WTC11 (cell line): Measurements from ENCODE around the gene GDA. TPM values are rescaled to one million over a fixed set of nuclear protein-coding genes. Genes with fewer than 3 reads are reported as not detected.
"Not testable (repeated sequence)": the region's sequence is repeated elsewhere in the genome, so short reads cannot be mapped to it uniquely, and the experiment has no call there.

Source experiments
- ATAC-seq: fragments of 200-7000 bp; cut with Tn5 transposase; 2 replicates; pipeline ENCODE4 v1.10.0; 2021; ENCODE audit warnings: mild to moderate bottlenecking, moderate library complexity
- CTCF ChIA-PET: fragments of 300-600 bp; sonication (Branson Sonifier 250); formaldehyde crosslinking; loops from one replicate; lab custom pipeline; 2021; ENCODE audit warnings: antibody characterized with exemption; lab: Charles Lee
- POLR2A ChIA-PET: fragments of 350-600 bp; sonication (Branson Sonifier 250); formaldehyde crosslinking; loops from one replicate; lab custom pipeline; 2021; ENCODE audit warnings: antibody characterized with exemption; lab: Charles Lee
- DNase-seq: peaks from one replicate; pipeline ENCODE4 v3.0.0; 2021; ENCODE audit warnings: low spot score
- H3K27ac Mint-ChIP-seq: 2 replicates; pipeline ENCODE4 v1.8.0; 2021; ENCODE audit warnings: mixed read lengths
- H3K27me3 Mint-ChIP-seq: 2 replicates; pipeline ENCODE4 v1.8.0; 2021; ENCODE audit warnings: low read depth, mild to moderate bottlenecking, moderate library complexity, mixed read lengths
- H3K36me3 Mint-ChIP-seq: 2 replicates; pipeline ENCODE4 v1.8.0; 2021; ENCODE audit warnings: mixed read lengths
- H3K4me1 Mint-ChIP-seq: 2 replicates; pipeline ENCODE4 v1.8.0; 2022; ENCODE audit warnings: mixed read lengths
- H3K4me3 Mint-ChIP-seq: 2 replicates; pipeline ENCODE4 v1.8.0; 2021; ENCODE audit warnings: mild to moderate bottlenecking, moderate library complexity, mixed read lengths
- H3K9me3 Mint-ChIP-seq: 2 replicates; pipeline ENCODE4 v1.8.0; 2021; ENCODE audit warnings: mixed read lengths
- AR ChIP-seq: fragments of 250-450 bp; sonication (Bioruptor Pico); IDR thresholded peaks from 2 replicates; pipeline ENCODE4 v1.9.0; 2021; ENCODE audit warnings: mild to moderate bottlenecking
- ATF1 ChIP-seq: sonication (generic); formaldehyde crosslinking; IDR thresholded peaks from 2 replicates; pipeline ENCODE4 v1.8.1; 2023; ENCODE audit warnings: mild to moderate bottlenecking, moderate library complexity, missing genetic modification reagents
- ATF2 ChIP-seq: sonication (generic); formaldehyde crosslinking; IDR thresholded peaks from 2 replicates; pipeline ENCODE4 v1.8.1; 2022; ENCODE audit warnings: low read depth, missing genetic modification reagents, borderline replicate concordance
- CTCF ChIP-seq: fragments of 200-600 bp; IDR thresholded peaks from 2 replicates; pipeline ENCODE4 v1.8.0; 2022; ENCODE audit warnings: antibody characterized with exemption
- E2F4 ChIP-seq: sonication (generic); formaldehyde crosslinking; IDR thresholded peaks from 2 replicates; pipeline ENCODE4 v1.8.1; 2022; ENCODE audit warnings: low read depth, mild to moderate bottlenecking, moderate library complexity, missing genetic modification reagents, borderline replicate concordance
- GTF2I ChIP-seq: fragments of 250-450 bp; sonication (Bioruptor Pico); conservative IDR thresholded peaks from 2 replicates; pipeline ENCODE4 v1.4.0; 2021; ENCODE audit warnings: mild to moderate bottlenecking
- HMGXB4 ChIP-seq: sonication (generic); formaldehyde crosslinking; IDR thresholded peaks from 2 replicates; pipeline ENCODE4 v1.8.1; 2023; ENCODE audit warnings: mild to moderate bottlenecking, moderate library complexity, missing genetic modification reagents
- KAT7 ChIP-seq: sonication (generic); formaldehyde crosslinking; IDR thresholded peaks from 2 replicates; pipeline ENCODE4 v1.8.1; 2023; ENCODE audit warnings: missing genetic modification reagents, mild to moderate bottlenecking, borderline replicate concordance
- MLX ChIP-seq: sonication (generic); formaldehyde crosslinking; IDR thresholded peaks from 2 replicates; pipeline ENCODE4 v1.8.1; 2023; ENCODE audit warnings: mild to moderate bottlenecking, missing genetic modification reagents, moderate library complexity
- MXD4 ChIP-seq: fragments of 250-450 bp; sonication (Bioruptor Pico); IDR thresholded peaks from 2 replicates; pipeline ENCODE4 v1.8.0; 2021; ENCODE audit warnings: mild to moderate bottlenecking, moderate library complexity, borderline replicate concordance
- NFYB ChIP-seq: sonication (generic); formaldehyde crosslinking; conservative IDR thresholded peaks from 2 replicates; pipeline ENCODE4 v1.8.0; 2022; ENCODE audit warnings: low read depth, missing genetic modification reagents
- NR1H2 ChIP-seq: sonication (generic); formaldehyde crosslinking; IDR thresholded peaks from 2 replicates; pipeline ENCODE4 v1.9.0; 2021; ENCODE audit warnings: mild to moderate bottlenecking, moderate library complexity, missing genetic modification reagents
- PRDM15 ChIP-seq: sonication (generic); formaldehyde crosslinking; IDR thresholded peaks from 2 replicates; pipeline ENCODE4 v1.8.0; 2022; ENCODE audit warnings: missing genetic modification reagents
- RELA ChIP-seq: sonication (generic); formaldehyde crosslinking; IDR thresholded peaks from 2 replicates; pipeline ENCODE4 v1.8.1; 2022; ENCODE audit warnings: missing genetic modification reagents, mild to moderate bottlenecking, borderline replicate concordance
- SMAD4 ChIP-seq: sonication (generic); formaldehyde crosslinking; IDR thresholded peaks from 2 replicates; pipeline ENCODE4 v1.8.0; 2022; ENCODE audit warnings: mild to moderate bottlenecking, missing genetic modification reagents
- ZNF121 ChIP-seq: sonication (generic); formaldehyde crosslinking; IDR thresholded peaks from 2 replicates; pipeline ENCODE4 v1.8.0; 2023; ENCODE audit warnings: missing genetic modification reagents
- total RNA-seq: library from RNA; stranded (reverse); gene quantifications from 3 replicates; pipeline ENCODE4 v1.2.3, GENCODE V29; 2021

GDA gene
- total RNA-seq, 1 experiment from 2014 or later = 0.68 TPM

- ATAC-seq, DNase-seq, POLR2A ChIA-PET, H3K4me3 Mint-ChIP-seq, H3K9me3 Mint-ChIP-seq, H3K4me1 Mint-ChIP-seq, H3K36me3 Mint-ChIP-seq, H3K27ac Mint-ChIP-seq, H3K27me3 Mint-ChIP-seq: not testable (repeated sequence)
- TF ChIP-seq GTF2I (peak; percentile 53; the same call in 1 of the 2 replicates), ZNF121 (CRISPR knock-in tag) (peak; percentile 74)
- CTCF ChIA-PET = interaction anchor here (2.7 kb wide), 1 partner anchor 11 kb away, joined by 28 read pairs; no protein-coding TSS in a partner anchor
These were observed 121.1 kb downstream of the GDA start for GRCh38 chr9:72270359-72270758.

- no peak overlapping the region for H3K4me3 Mint-ChIP-seq
- peak; percentile 43 for DNase-seq
- no peaks in the 10 kb centered on the region for H3K4me1 Mint-ChIP-seq
- no peaks in the 10 kb centered on the region for H3K36me3 Mint-ChIP-seq
- peaks cover 6% of the 10 kb centered on the region; the same call in 1 of the 2 replicates for H3K9me3 Mint-ChIP-seq
- no peaks in the 10 kb centered on the region for H3K27me3 Mint-ChIP-seq
- TF ChIP-seq CTCF (peak; percentile 80), PRDM15 (CRISPR knock-in tag) (no peak), ATF2 (CRISPR knock-in tag) (no peak), HMGXB4 (no peak), KAT7 (no peak)
- ChIA-PET CTCF (interaction anchor here (0.5 to 2.7 kb wide), 27 partner anchors 9 to 751 kb away, joined by 3 to 57 read pairs (median 3); no protein-coding TSS in a partner anchor), POLR2A (no interaction called here)
- no peak overlapping the region for H3K27ac Mint-ChIP-seq
- peak; percentile 57; the same call in 1 of the 2 replicates for ATAC-seq
These were observed 122.6 kb downstream of the GDA start for GRCh38 chr9:72271613-72272478.

- POLR2A ChIA-PET = no interaction called here
- H3K4me3 Mint-ChIP-seq = no peak overlapping the region
- H3K4me1 Mint-ChIP-seq = no peaks in the 10 kb centered on the region
- no peak for DNase-seq
- H3K9me3 Mint-ChIP-seq = no peaks in the 10 kb centered on the region
- no peak for ATAC-seq
- H3K36me3 Mint-ChIP-seq = no peaks in the 10 kb centered on the region
- CTCF ChIA-PET = interaction anchor here (0.7 to 1.6 kb wide), 3 partner anchors 71 to 235 kb away, joined by 3 to 4 read pairs (median 4); no protein-coding TSS in a partner anchor
- H3K27me3 Mint-ChIP-seq = no peaks in the 10 kb centered on the region
- H3K27ac Mint-ChIP-seq = no peak overlapping the region
- TF ChIP-seq MXD4 (CRISPR knock-in tag) = no peak
- TF ChIP-seq ATF1 = no peak
- TF ChIP-seq SMAD4 (CRISPR knock-in tag) = no peak
- no peak for TF ChIP-seq RELA (CRISPR knock-in tag)
- no peak for TF ChIP-seq AR (CRISPR knock-in tag)
- no peak for TF ChIP-seq E2F4
- no peak for TF ChIP-seq NFYB
- TF ChIP-seq NR1H2 (CRISPR knock-in tag) = no peak
- TF ChIP-seq KAT7 = no peak
- no peak for TF ChIP-seq MLX (CRISPR knock-in tag)
These were observed 125.2 kb downstream of the GDA start for GRCh38 chr9:72274441-72274840.
